Measurements from ENCODE around the gene EPHA6.
"Not testable (repeated sequence)": the region's sequence is repeated elsewhere in the genome, so short reads cannot be mapped to it uniquely, and the experiment has no call there.

EPHA6 gene

GRCh38 chr3:96931119-96931862, 116.9 kb downstream of the EPHA6 start:
- no peak for DNase-seq

- DNase-seq = not testable (repeated sequence)
Measured at GRCh38 chr3:96942131-96942530, 127.7 kb downstream of the EPHA6 start.

DNA sequence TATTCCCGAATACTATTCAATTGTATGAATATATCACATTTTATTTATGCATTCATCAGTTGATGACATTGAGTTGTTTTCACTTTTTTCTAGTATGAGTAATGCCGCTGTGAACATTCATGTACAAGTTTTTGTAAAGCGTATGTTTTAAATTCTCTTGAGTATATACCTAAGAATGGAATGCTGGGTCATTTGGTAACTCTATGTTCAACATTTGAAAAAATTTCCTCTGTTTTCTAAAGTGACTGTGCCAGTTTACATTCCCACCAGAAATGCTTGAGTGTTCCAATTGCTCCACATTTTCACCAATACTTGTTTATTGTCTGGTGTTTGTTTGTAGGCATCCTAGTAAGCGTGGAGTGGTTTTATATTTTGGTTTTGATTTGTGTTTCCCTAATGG, 144.5 kb downstream of the EPHA6 start:
- DNase-seq = no peak

GRCh38 chr3:96959474-96959873, 145.1 kb downstream of the EPHA6 start:
- no peak for DNase-seq

DNA sequence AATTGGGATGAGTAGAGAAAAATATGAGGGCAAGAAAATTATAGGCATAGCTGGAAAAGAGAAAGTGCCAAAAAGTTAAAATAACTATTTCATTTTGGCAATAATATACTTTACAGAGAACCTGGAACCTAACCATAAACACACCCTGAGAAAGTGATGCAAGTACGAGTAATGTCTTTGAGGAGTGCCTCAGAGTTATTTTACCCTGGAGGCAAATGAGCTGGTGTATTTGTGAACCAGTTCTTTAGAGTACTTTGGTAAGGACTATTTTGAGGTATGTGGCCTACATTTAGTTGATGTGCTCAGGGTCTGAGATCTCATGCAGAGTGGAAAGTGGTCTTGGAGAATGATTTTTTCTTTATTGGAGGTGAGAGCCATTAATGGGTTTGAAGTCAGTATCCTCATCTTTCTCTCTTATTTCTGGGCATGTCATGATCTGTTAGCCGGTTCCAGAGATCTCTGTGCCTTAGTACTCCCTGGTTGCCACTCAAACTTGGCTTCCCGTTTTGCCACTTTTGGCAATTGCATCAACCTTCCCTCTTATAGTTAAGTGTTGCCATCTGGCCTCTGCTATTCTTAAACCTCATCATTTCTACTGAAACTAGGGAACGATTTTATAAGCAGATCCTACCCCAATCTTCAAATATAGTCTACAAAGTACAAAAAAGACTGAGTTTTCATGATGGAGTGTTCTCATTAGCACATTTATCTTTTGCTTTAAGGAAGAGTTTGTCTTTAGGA, 145.7 kb downstream of the EPHA6 start:
- DNase-seq = no peak

GRCh38 chr3:96960661-96961330, 146.4 kb downstream of the EPHA6 start:
- no peak for DNase-seq

GRCh38 chr3:96961576-96961975, 147.2 kb downstream of the EPHA6 start:
- DNase-seq = no peak

GRCh38 chr3:96966181-96966929, 152.0 kb downstream of the EPHA6 start:
- DNase-seq = no peak

GRCh38 chr3:96970211-96970610, 155.8 kb downstream of the EPHA6 start:
- no peak for DNase-seq

GRCh38 chr3:96977671-96978070, 163.3 kb downstream of the EPHA6 start:
- DNase-seq = no peak

DNA sequence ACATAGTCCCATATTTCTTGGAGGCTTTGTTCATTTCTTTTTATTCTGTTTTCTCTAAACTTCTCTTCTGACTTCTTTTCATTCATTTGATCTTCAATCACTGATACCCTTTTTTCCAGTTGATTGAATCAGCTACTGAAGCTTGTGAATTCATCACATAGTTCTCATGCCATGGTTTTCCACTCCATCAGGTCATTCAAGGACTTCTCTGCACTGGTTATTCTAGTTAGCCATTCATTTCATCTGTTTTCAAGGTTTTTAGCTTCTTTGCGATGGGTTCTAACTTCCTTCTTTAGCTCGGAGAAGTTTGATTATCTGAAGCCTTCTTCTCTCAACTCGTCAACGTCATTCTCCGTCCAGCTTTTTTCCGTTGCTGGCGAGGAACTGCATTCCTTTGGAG, 169.3 kb downstream of the EPHA6 start:
- DNase-seq = not testable (repeated sequence)

DNA sequence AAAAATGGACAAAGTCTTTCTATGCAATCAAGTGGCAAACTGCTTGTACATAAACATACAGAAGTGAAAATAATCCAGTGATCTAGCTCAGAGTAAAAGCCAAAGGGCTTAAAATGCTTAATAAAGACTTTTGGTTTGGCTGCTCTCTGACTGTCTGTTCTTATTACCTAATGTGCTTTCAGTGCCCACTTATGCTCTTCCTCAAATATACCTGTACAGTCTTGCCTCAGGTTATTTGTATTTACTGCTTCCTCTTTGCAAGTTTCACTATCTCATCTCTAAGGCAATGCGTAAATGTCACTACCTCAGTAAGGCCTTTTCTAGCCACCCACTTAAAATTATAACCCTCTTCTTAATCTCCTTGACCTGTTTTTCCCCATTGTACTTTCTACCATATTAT, 171.8 kb downstream of the EPHA6 start:
- no peak for DNase-seq

DNA sequence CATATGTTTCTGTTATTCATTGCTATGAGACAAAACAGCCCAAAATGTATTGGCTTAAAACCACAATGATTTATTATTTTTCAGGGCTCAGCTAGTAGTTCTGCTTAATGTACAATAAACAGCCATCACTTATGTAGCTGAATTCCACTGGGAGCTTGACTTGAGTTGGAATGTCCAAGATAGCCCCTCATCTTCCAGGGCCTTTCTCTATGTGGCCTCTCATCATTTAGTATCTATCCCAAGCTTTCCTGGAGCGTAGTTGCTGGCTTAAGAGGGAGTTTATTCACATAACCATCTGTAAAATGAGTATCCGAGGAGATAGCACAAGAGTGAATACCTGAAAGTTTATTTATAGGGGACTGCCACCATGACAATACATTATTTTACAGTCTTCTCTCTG, 176.8 kb downstream of the EPHA6 start:
- no peak for DNase-seq

DNA sequence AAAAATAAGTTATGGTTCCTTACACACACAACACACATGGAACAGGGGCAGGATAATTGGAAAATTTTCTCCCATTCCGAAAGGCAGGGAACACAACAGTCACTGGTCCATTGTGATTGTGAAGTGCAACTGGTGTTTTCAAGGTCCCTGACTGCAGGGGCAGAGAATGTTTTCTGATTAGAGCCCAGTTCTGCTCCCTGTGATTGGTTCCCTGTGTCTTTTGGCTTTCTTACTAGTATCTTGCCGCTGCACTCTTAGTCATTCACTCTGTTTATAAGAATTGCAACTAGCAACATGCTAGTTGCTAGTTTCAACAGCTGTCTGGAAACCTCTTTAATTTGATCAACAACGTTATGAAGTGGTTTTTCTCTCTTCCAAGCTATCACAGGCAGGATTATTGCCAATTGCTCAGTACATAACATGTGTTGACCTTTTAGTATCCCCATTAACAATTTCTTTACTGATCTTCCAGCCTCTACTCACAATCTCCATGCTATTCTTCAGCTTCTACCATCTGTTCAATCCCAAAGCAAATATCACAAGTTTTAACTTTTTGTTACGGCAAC, 177.5 kb downstream of the EPHA6 start:
- DNase-seq = no peak

- no peak for DNase-seq
Measured at GRCh38 chr3:96994988-96995387, 180.6 kb downstream of the EPHA6 start.

DNA sequence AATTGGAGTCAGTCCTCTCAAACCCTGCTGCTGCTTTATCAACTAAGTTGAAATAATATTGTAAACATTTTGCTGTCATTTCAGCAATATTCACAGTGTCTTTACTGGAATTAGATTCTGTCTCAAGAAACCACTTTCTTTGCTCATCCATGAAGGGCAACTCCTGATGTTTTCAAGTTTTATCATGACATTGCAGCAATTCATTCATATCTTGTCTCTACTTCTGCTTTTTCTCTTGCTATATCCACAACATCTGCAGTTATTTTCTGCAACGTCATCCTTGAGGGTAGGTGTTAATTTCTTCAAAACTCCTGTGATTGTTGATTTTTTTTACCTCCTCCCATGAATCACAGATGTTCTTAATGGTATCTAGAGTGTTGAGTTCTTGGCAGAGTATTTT, 181.6 kb downstream of the EPHA6 start:
- DNase-seq = no peak

DNA sequence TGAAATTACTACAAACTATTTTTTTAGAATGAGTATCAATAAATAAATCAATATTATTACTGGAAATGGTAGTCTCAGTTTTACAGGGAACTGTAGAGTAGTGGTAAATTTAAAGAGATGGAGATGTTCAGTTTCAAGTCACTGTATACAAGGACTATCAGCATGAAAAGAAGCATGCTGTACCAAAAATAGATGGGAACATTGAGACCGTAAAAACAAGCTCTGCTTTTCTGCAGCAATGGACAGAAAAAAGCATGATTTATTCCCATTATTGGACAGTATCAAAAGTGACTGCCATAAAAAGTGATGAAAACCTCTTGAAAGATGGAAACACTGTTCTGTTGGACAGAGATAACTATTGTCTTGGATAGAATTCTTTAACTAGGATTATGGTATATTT, 187.2 kb downstream of the EPHA6 start:
- DNase-seq = no peak

DNA sequence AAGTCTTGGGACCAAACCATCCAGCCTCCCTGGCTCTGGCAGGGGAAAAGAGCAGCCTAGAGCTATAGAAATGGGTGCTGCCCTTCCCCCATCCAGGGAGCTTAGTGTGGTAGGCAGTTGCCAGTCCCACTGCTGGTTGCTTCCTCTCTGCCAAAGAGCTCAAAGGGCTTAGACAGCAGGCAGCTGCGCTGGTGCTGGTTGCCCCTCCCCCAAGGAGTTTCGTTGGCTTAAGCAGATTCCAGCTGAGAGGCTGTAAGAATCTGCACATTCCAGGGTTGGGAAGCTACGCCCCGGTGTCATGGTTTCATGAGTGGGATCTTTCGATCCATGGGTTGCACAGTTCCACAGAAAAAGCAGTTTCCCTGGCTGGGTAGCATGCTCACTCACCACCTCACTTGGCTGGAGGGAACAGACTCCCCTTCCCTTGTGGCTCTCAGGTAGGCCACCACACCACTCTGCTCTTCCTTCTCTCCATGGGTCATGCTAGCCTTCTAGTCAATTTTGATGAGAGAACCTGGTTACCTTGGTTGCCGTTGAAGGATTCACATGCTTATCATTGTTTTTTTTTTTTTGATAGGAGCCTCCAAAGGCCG, 195.1 kb downstream of the EPHA6 start:
- DNase-seq = no peak

- DNase-seq = no peak
Measured at GRCh38 chr3:97010881-97011657, 196.7 kb downstream of the EPHA6 start.

DNA sequence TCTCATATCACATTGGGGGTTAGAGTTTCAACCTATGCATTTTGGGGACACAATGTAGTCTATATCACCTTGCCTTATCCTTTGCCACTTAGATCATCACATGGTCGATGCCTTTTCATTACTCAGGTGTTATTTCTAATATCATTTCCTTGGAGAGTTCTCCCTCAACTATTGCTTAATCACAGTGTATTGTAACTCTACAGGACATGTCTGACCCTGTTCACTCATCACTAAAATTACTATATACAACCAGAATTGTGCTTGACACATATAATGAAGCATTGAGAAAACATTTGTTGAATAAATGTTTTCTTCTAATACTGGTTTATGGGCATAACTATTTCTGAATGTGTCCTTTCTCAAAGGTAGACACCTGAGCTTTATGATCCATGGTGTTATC, 207.4 kb downstream of the EPHA6 start:
- DNase-seq = no peak

DNA sequence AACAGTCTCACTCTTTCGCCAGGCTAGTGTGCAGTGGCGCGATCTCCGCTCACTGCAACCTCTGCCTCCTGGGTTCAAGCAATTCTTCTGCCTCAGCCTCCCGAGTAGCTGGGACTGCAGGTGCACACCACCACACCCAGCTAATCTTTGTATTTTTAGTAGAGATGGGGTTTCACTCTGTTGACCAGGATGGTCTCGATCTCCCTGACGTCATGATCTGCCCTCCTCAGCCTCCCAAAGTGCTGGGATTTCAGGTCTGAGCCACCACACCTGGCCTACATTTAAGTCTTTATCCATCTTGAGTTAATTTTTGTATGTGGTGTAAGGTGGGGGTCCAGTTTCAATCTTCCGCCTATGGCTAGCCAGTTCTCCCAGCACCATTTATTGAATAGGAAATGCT, 211.2 kb downstream of the EPHA6 start:
- not testable (repeated sequence) for DNase-seq

- no peak for DNase-seq
Measured at GRCh38 chr3:97029972-97030371, 215.6 kb downstream of the EPHA6 start.

Data from activated CD4-positive, alpha-beta T cell treated with anti-CD3 and anti-CD28 coated beads for 48 hours (primary cell).